ENCODE measurements around the gene VN1R5.

- TF ChIP-seq CTCF (IDR thresholded peaks at IDR 0.05) (no peak), POLR2A (IDR thresholded peaks at IDR 0.05) (no peak)
These were observed 10.2 kb downstream of the VN1R5 start for GRCh38 chr1:247266053-247266452.

Data from esophagus squamous epithelium (tissue), 4 donors.